NB4 (cell line): Measurements from ENCODE around the gene UBD.

Experiments
- DNase-seq: peaks from one replicate; pipeline ENCODE4 v3.0.0; 2010; ENCODE audit warnings: low read depth
- H3K4me3 ChIP-seq: one replicate; pipeline ENCODE4 v1.5.1; 2011; ENCODE audit warnings: mild to moderate bottlenecking, low read depth, low read length, moderate library complexity
- CTCF ChIP-seq: IDR thresholded peaks from one replicate; pipeline ENCODE4 v1.5.1; 2012; ENCODE audit warnings: low read depth, low read length
- MYC ChIP-seq: IDR thresholded peaks from 2 replicates; pipeline ENCODE4 v1.6.1; 2011; ENCODE audit warnings: low read depth, low read length
- POLR2A ChIP-seq: IDR thresholded peaks from 2 replicates; pipeline ENCODE4 v1.6.1; 2011; ENCODE audit warnings: mild to moderate bottlenecking; ENCODE audit not compliant: insufficient read length; ENCODE audit errors: extremely low read depth
- TF ChIP-seq, protein P1 (sequence below): IDR thresholded peaks from 2 replicates; pipeline ENCODE4 v1.6.1; 2011; ENCODE audit warnings: low read depth, low read length

Gene UBD

GRCh38 chr6:29510202-29510601 is 49.3 kb downstream of the UBD start:
- TF ChIP-seq MYC, result no peak
- peak; percentile 15 for TF ChIP-seq CTCF
- peak; percentile 36 for DNase-seq

DNA sequence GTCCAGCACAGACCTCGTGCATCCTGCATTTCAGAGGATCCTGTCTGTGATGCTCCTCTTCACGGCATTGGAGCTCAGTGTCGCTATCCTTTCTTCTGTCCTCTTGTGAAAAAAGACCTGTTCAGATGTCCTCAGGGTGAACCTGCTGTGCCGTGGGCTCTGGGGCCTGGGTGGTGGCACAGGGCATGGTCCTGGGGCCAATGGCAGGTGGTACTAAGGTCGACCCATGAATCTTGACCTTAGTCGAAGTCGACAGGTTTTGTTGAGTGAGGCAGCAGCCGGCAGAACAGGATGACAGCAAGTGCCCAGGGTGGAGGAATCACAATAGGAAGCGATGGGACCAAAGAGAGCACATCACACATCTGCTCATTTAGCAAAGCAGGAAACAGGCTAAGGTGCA is 49.8 kb downstream of the UBD start:
- no peak overlapping the region for H3K4me3 ChIP-seq
- no peak for DNase-seq

More at GRCh38 chr6:29510202-29510601, 49.3 kb downstream of the UBD start:
- H3K4me3 ChIP-seq, result no peak overlapping the region

DNA sequence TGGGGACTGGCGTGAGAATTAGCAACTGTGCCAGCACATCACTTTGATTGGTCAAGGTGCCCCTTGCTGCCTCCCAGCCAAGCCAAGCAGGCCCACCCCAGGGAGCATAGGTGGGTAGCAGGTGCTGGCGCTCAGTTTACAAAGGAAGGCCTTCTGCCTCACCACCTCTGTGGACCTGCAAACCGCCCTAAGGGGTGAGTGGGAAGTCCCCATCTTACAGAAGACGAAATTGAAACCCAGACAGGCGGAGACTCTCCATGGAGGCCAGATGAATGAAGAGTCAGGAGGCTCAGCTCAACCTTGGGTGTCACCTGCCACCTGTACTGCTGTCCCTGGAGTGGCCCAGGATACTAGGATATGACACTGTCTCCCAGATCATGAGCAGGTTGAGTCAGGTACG is 50.3 kb downstream of the UBD start:
- TF ChIP-seq, protein P1, sequence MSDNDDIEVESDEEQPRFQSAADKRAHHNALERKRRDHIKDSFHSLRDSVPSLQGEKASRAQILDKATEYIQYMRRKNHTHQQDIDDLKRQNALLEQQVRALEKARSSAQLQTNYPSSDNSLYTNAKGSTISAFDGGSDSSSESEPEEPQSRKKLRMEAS, result no peak
- TF ChIP-seq MYC (no peak), CTCF (no peak), POLR2A (no peak)
- H3K4me3 ChIP-seq, result no peak overlapping the region
- no peak for DNase-seq

More for the DNA sequence above, 49.8 kb downstream of the UBD start:
- TF ChIP-seq MYC, result no peak
- TF ChIP-seq CTCF, result no peak
- TF ChIP-seq, protein P1, result no peak
- TF ChIP-seq POLR2A, result no peak

DNA sequence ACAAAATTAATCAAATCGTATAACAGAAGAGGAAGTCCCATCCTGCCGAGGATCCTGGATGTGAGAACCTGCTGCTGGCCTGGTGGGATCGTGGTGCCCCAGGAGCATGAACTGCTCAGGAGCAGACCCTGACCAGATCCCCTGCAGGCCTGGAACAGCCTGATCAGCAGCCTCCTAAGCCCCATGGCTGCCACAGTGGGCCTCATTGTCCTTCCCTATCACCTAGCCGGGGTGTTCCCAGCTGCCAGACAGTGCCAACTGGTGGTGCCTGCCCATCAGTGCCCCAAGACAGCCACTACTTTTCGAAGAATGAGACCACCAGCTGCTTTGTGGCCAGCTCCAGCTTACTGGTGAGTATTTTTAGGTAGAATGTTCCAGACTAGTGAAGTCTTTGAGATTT is 52.2 kb downstream of the UBD start:
- TF ChIP-seq CTCF (no peak), POLR2A (no peak), MYC (no peak)
- TF ChIP-seq, protein P1, result no peak
- DNase-seq, result no peak
- H3K4me3 ChIP-seq, result no peak overlapping the region

DNA sequence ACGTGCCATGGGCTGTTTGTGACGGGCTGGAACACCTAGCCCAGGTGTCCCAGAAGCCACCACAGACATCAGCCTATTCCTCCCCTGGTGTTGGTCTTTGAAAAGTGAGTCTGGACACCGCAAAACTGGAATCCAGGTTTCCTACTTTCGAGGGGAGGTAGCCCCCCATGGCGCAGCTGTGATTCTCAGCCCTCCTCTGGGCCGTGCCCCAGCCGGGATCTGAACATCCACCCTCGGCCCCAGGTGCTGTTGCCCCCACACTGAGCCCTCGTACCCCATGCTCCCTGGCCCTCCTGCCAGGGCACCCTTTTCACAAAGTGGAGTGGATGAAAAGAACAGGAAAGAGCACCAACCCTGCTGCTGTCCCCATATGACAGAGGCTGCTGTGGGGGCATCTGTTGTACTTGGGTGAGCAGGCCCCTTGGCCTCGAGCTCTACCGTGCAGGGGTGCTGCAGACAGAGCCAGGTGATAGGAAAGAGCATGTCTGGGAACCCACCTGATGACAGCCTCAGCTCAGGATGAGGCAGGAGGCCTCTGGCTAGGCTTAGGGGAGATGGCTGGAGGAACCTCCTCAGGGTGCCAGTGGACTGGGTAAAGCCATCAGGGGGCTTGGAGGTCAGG is 53.0 kb downstream of the UBD start:
- H3K4me3 ChIP-seq, result no peak overlapping the region
- DNase-seq, result no peak
- TF ChIP-seq POLR2A, result no peak
- TF ChIP-seq, protein P1, result no peak
- no peak for TF ChIP-seq MYC
- TF ChIP-seq CTCF, result no peak

GRCh38 chr6:29505808-29506207 is 53.7 kb downstream of the UBD start:
- TF ChIP-seq CTCF, result no peak
- TF ChIP-seq, protein P1, result no peak
- TF ChIP-seq POLR2A, result no peak
- TF ChIP-seq MYC, result no peak
- DNase-seq, result no peak
- no peak overlapping the region for H3K4me3 ChIP-seq
